WTC11 (cell line): ENCODE results near the gene CFAP77. TPM values are rescaled to one million over a fixed set of nuclear protein-coding genes. Genes with fewer than 3 reads are reported as not detected.

Experiments used
- ATAC-seq: fragments of 200-7000 bp; cut with Tn5 transposase; 2 replicates; pipeline ENCODE4 v1.10.0; 2021; ENCODE audit warnings: mild to moderate bottlenecking, moderate library complexity
- CTCF ChIA-PET: fragments of 300-600 bp; sonication (Branson Sonifier 250); formaldehyde crosslinking; loops from one replicate; lab custom pipeline; 2021; ENCODE audit warnings: antibody characterized with exemption; lab: Charles Lee
- POLR2A ChIA-PET: fragments of 350-600 bp; sonication (Branson Sonifier 250); formaldehyde crosslinking; loops from one replicate; lab custom pipeline; 2021; ENCODE audit warnings: antibody characterized with exemption; lab: Charles Lee
- DNase-seq: peaks from one replicate; pipeline ENCODE4 v3.0.0; 2021; ENCODE audit warnings: low spot score
- H3K27ac Mint-ChIP-seq: 2 replicates; pipeline ENCODE4 v1.8.0; 2021; ENCODE audit warnings: mixed read lengths
- H3K27me3 Mint-ChIP-seq: 2 replicates; pipeline ENCODE4 v1.8.0; 2021; ENCODE audit warnings: low read depth, mild to moderate bottlenecking, moderate library complexity, mixed read lengths
- H3K36me3 Mint-ChIP-seq: 2 replicates; pipeline ENCODE4 v1.8.0; 2021; ENCODE audit warnings: mixed read lengths
- H3K4me1 Mint-ChIP-seq: 2 replicates; pipeline ENCODE4 v1.8.0; 2022; ENCODE audit warnings: mixed read lengths
- H3K4me3 Mint-ChIP-seq: 2 replicates; pipeline ENCODE4 v1.8.0; 2021; ENCODE audit warnings: mild to moderate bottlenecking, moderate library complexity, mixed read lengths
- H3K9me3 Mint-ChIP-seq: 2 replicates; pipeline ENCODE4 v1.8.0; 2021; ENCODE audit warnings: mixed read lengths
- CBFB ChIP-seq: sonication (generic); formaldehyde crosslinking; IDR thresholded peaks from 2 replicates; pipeline ENCODE4 v1.8.1; 2022; ENCODE audit warnings: mild to moderate bottlenecking, low read depth, missing genetic modification reagents
- ELF4 ChIP-seq: sonication (generic); formaldehyde crosslinking; IDR thresholded peaks from 2 replicates; pipeline ENCODE4 v1.8.1; 2022; ENCODE audit warnings: low read depth, mild to moderate bottlenecking, moderate library complexity, missing genetic modification reagents
- FOXJ3 ChIP-seq: sonication (generic); formaldehyde crosslinking; IDR thresholded peaks from 2 replicates; pipeline ENCODE4 v1.9.0; 2021; ENCODE audit warnings: missing genetic modification reagents, mild to moderate bottlenecking, borderline replicate concordance
- FOXK1 ChIP-seq: sonication (generic); formaldehyde crosslinking; IDR thresholded peaks from 2 replicates; pipeline ENCODE4 v1.8.0; 2022; ENCODE audit warnings: mild to moderate bottlenecking, moderate library complexity, missing genetic modification reagents
- FOXP1 ChIP-seq: sonication (generic); formaldehyde crosslinking; IDR thresholded peaks from 2 replicates; pipeline ENCODE4 v1.8.0; 2022; ENCODE audit warnings: missing genetic modification reagents, mild to moderate bottlenecking, moderate library complexity, borderline replicate concordance
- GABPB1 ChIP-seq: sonication (generic); formaldehyde crosslinking; IDR thresholded peaks from 2 replicates; pipeline ENCODE4 v1.8.1; 2023; ENCODE audit warnings: mild to moderate bottlenecking, missing genetic modification reagents
- IRF2 ChIP-seq: sonication (generic); formaldehyde crosslinking; IDR thresholded peaks from 2 replicates; pipeline ENCODE4 v1.8.0; 2022; ENCODE audit warnings: low read depth, missing genetic modification reagents, borderline replicate concordance
- JUN ChIP-seq: sonication (generic); formaldehyde crosslinking; IDR thresholded peaks from 2 replicates; pipeline ENCODE4 v1.8.0; 2023; ENCODE audit warnings: mild to moderate bottlenecking, missing genetic modification reagents
- NR1H2 ChIP-seq: sonication (generic); formaldehyde crosslinking; IDR thresholded peaks from 2 replicates; pipeline ENCODE4 v1.9.0; 2021; ENCODE audit warnings: mild to moderate bottlenecking, moderate library complexity, missing genetic modification reagents
- OVOL2 ChIP-seq: fragments of 250-450 bp; sonication (Bioruptor Pico); IDR thresholded peaks from 2 replicates; pipeline ENCODE4 v1.9.0; 2021; ENCODE audit warnings: mild to moderate bottlenecking, borderline replicate concordance
- PRRX2 ChIP-seq: fragments of 250-450 bp; sonication (Bioruptor Pico); IDR thresholded peaks from 2 replicates; pipeline ENCODE4 v1.8.0; 2021; ENCODE audit warnings: mild to moderate bottlenecking
- SMAD3 ChIP-seq: sonication (generic); formaldehyde crosslinking; IDR thresholded peaks from 2 replicates; pipeline ENCODE4 v1.8.0; 2022; ENCODE audit warnings: missing genetic modification reagents, mild to moderate bottlenecking, borderline replicate concordance
- SMAD4 ChIP-seq: sonication (generic); formaldehyde crosslinking; IDR thresholded peaks from 2 replicates; pipeline ENCODE4 v1.8.0; 2022; ENCODE audit warnings: mild to moderate bottlenecking, missing genetic modification reagents
- TCF7 ChIP-seq: sonication (generic); formaldehyde crosslinking; IDR thresholded peaks from 2 replicates; pipeline ENCODE4 v1.8.0; 2022; ENCODE audit warnings: mild to moderate bottlenecking, low read depth, missing genetic modification reagents, moderate library complexity
- TEAD1 ChIP-seq: sonication (generic); formaldehyde crosslinking; IDR thresholded peaks from 2 replicates; pipeline ENCODE4 v1.8.0; 2022; ENCODE audit warnings: mild to moderate bottlenecking, missing genetic modification reagents
- ZNF396 ChIP-seq: fragments of 250-450 bp; sonication (Bioruptor Pico); IDR thresholded peaks from 2 replicates; pipeline ENCODE4 v1.8.0; 2021; ENCODE audit warnings: mild to moderate bottlenecking, moderate library complexity, borderline replicate concordance
- ZNF423 ChIP-seq: fragments of 250-450 bp; sonication (Bioruptor Pico); IDR thresholded peaks from 2 replicates; pipeline ENCODE4 v2.1.2; 2022; ENCODE audit warnings: mild to moderate bottlenecking, moderate library complexity
- total RNA-seq: library from RNA; stranded (reverse); gene quantifications from 3 replicates; pipeline ENCODE4 v1.2.3, GENCODE V29; 2021
- TF ChIP-seq, protein P1 (sequence below): sonication (generic); formaldehyde crosslinking; IDR thresholded peaks from 2 replicates; pipeline ENCODE4 v1.8.1; 2023; ENCODE audit warnings: mild to moderate bottlenecking, missing genetic modification reagents
- TF ChIP-seq, protein P2 (sequence below): sonication (generic); formaldehyde crosslinking; IDR thresholded peaks from 2 replicates; pipeline ENCODE4 v1.8.1; 2023; ENCODE audit warnings: mild to moderate bottlenecking, missing genetic modification reagents, moderate library complexity
- TF ChIP-seq, protein P3 (sequence below): fragments of 250-450 bp; sonication (Bioruptor Pico); conservative IDR thresholded peaks from 2 replicates; pipeline ENCODE4 v1.9.0; 2021; ENCODE audit warnings: mild to moderate bottlenecking
- TF ChIP-seq, protein P4 (sequence below): sonication (generic); formaldehyde crosslinking; IDR thresholded peaks from 2 replicates; pipeline ENCODE4 v1.8.1; 2022; ENCODE audit warnings: missing genetic modification reagents, borderline replicate concordance
- TF ChIP-seq, protein P5 (sequence below): sonication (generic); formaldehyde crosslinking; IDR thresholded peaks from 2 replicates; pipeline ENCODE4 v1.8.1; 2022; ENCODE audit warnings: mild to moderate bottlenecking, moderate library complexity, missing genetic modification reagents
- TF ChIP-seq, protein P6 (sequence below): sonication (generic); formaldehyde crosslinking; IDR thresholded peaks from 2 replicates; pipeline ENCODE4 v1.8.0; 2023; ENCODE audit warnings: missing genetic modification reagents
- TF ChIP-seq, protein P7 (sequence below): fragments of 250-450 bp; sonication (Bioruptor Pico); IDR thresholded peaks from 2 replicates; pipeline ENCODE4 v1.9.0; 2021; ENCODE audit warnings: mild to moderate bottlenecking

Gene CFAP77
- total RNA-seq, 1 experiment from 2014 or later = 1.2 TPM

DNA sequence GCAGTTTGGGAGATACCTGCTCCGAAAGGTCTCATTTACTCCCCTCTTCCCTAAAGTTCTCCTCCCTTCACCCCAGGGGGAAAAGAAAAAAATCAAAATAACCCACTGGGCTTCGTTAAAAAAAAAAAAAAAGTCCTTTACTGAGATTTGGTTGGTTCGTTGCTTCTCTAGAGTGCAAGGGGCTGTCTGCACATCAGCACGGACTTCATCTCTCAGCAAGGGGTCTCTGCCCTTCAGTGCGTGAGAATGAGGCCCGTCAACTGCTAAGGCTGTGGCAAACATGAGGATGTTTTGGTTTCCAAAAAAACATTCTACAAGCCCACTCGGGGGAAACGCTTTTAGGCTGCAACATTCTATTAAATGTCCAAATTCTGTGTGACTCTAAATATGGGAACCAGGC lies 182.4 kb downstream of the CFAP77 start:
- ChIA-PET POLR2A (no interaction called here), CTCF (interaction anchor here (0.6 to 1.4 kb wide), 3 partner anchors 13 to 245 kb away, joined by 3 to 4 read pairs (median 3); no protein-coding TSS in a partner anchor)
- Mint-ChIP-seq H3K9me3 (no peaks in the 10 kb centered on the region), H3K27ac (no peak overlapping the region), H3K4me1 (peaks cover 40% of the 10 kb centered on the region), H3K36me3 (peaks cover 19% of the 10 kb centered on the region), H3K27me3 (peaks cover 58% of the 10 kb centered on the region), H3K4me3 (peak overlapping the region; percentile 66)
- DNase-seq (no peak), ATAC-seq (no peak)
- no peak for TF ChIP-seq ZNF423 (CRISPR knock-in tag)
- TF ChIP-seq, protein P1, sequence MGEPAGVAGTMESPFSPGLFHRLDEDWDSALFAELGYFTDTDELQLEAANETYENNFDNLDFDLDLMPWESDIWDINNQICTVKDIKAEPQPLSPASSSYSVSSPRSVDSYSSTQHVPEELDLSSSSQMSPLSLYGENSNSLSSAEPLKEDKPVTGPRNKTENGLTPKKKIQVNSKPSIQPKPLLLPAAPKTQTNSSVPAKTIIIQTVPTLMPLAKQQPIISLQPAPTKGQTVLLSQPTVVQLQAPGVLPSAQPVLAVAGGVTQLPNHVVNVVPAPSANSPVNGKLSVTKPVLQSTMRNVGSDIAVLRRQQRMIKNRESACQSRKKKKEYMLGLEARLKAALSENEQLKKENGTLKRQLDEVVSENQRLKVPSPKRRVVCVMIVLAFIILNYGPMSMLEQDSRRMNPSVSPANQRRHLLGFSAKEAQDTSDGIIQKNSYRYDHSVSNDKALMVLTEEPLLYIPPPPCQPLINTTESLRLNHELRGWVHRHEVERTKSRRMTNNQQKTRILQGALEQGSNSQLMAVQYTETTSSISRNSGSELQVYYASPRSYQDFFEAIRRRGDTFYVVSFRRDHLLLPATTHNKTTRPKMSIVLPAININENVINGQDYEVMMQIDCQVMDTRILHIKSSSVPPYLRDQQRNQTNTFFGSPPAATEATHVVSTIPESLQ (CRISPR knock-in tag) = no peak
- TF ChIP-seq, protein P2, sequence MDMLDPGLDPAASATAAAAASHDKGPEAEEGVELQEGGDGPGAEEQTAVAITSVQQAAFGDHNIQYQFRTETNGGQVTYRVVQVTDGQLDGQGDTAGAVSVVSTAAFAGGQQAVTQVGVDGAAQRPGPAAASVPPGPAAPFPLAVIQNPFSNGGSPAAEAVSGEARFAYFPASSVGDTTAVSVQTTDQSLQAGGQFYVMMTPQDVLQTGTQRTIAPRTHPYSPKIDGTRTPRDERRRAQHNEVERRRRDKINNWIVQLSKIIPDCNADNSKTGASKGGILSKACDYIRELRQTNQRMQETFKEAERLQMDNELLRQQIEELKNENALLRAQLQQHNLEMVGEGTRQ = no peak
- no peak for TF ChIP-seq FOXJ3 (CRISPR knock-in tag)
- TF ChIP-seq FOXP1 (CRISPR knock-in tag) = no peak
- TF ChIP-seq GABPB1 (CRISPR knock-in tag) = no peak
- TF ChIP-seq, protein P3, sequence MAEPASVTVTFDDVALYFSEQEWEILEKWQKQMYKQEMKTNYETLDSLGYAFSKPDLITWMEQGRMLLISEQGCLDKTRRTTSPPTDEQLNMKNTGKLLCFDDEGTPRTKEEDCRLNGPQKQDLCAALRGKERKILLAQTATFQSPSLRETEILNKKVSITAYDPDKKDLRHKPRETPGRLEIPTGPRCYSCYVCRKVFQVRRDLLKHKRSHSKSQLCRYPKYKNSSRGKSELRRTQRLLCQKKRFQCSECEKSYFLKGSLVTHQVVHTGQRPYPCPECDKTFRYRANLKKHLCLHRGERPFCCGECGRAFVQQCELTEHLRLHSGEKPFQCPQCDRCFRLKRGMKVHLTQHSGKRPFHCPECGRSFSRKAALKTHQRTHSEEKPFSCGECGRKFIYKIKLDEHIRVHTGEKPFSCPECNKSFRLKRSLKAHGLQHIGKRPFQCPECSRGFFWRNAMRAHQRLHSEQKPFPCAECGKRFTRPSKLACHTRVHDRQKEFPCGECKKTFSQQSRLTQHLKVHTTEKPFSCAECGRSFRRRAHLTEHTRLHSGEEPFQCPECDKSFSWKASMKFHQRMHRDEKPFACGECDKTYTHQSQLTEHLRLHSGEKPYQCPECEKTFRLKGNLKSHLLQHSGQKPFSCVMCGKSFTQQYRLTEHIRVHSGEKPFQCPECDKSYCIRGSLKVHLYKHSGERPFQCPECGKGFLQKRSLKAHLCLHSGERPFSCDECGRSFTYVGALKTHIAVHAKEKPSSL (CRISPR knock-in tag) = no peak

DNA sequence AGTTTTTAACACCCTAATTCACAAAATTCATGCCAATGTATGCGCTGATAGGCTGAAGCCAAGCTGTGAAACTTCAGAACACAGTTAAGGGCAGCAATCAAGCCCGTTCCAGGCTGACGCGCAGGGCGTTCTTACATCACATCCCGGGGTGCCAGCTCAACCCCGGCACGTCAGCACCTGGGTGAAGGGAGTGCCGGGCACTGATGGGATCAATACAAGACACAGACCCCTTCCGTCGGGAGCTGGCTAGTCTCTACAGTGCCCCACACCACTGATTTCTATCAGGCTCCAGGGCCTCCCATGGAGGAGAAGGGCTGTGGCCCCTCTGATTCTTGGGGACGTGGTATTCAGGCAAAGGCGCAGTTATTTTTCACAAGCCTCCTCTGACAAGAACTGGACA lies 184.4 kb downstream of the CFAP77 start:
- POLR2A ChIA-PET = no interaction called here
- ATAC-seq (no peak), DNase-seq (no peak)
- CTCF ChIA-PET = no interaction called here
- peaks cover 31% of the 10 kb centered on the region for H3K4me1 Mint-ChIP-seq
- TF ChIP-seq, protein P4, sequence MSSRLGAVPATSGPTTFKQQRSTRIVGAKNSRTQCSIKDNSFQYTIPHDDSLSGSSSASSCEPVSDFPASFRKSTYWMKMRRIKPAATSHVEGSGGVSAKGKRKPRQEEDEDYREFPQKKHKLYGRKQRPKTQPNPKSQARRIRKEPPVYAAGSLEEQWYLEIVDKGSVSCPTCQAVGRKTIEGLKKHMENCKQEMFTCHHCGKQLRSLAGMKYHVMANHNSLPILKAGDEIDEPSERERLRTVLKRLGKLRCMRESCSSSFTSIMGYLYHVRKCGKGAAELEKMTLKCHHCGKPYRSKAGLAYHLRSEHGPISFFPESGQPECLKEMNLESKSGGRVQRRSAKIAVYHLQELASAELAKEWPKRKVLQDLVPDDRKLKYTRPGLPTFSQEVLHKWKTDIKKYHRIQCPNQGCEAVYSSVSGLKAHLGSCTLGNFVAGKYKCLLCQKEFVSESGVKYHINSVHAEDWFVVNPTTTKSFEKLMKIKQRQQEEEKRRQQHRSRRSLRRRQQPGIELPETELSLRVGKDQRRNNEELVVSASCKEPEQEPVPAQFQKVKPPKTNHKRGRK (CRISPR knock-in tag) = no peak
- TF ChIP-seq, protein P5, sequence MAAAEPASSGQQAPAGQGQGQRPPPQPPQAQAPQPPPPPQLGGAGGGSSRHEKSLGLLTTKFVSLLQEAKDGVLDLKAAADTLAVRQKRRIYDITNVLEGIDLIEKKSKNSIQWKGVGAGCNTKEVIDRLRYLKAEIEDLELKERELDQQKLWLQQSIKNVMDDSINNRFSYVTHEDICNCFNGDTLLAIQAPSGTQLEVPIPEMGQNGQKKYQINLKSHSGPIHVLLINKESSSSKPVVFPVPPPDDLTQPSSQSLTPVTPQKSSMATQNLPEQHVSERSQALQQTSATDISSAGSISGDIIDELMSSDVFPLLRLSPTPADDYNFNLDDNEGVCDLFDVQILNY (CRISPR knock-in tag) = no peak
- TF ChIP-seq CBFB (CRISPR knock-in tag) (no peak), OVOL2 (CRISPR knock-in tag) (no peak), JUN (CRISPR knock-in tag) (no peak), ELF4 (CRISPR knock-in tag) (no peak), IRF2 (CRISPR knock-in tag) (no peak), TCF7 (CRISPR knock-in tag) (no peak), NR1H2 (CRISPR knock-in tag) (no peak), FOXK1 (CRISPR knock-in tag) (no peak), PRRX2 (CRISPR knock-in tag) (no peak), ZNF423 (CRISPR knock-in tag) (no peak), SMAD3 (CRISPR knock-in tag) (no peak), GABPB1 (CRISPR knock-in tag) (no peak), SMAD4 (CRISPR knock-in tag) (no peak), ZNF396 (CRISPR knock-in tag) (no peak), TEAD1 (CRISPR knock-in tag) (no peak)
- TF ChIP-seq, protein P6, sequence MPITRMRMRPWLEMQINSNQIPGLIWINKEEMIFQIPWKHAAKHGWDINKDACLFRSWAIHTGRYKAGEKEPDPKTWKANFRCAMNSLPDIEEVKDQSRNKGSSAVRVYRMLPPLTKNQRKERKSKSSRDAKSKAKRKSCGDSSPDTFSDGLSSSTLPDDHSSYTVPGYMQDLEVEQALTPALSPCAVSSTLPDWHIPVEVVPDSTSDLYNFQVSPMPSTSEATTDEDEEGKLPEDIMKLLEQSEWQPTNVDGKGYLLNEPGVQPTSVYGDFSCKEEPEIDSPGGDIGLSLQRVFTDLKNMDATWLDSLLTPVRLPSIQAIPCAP = no peak
- TF ChIP-seq, protein P7, sequence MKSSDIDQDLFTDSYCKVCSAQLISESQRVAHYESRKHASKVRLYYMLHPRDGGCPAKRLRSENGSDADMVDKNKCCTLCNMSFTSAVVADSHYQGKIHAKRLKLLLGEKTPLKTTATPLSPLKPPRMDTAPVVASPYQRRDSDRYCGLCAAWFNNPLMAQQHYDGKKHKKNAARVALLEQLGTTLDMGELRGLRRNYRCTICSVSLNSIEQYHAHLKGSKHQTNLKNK (CRISPR knock-in tag) = no peak
- H3K9me3 Mint-ChIP-seq = no peaks in the 10 kb centered on the region
- no peak overlapping the region for H3K27ac Mint-ChIP-seq
- peaks cover 19% of the 10 kb centered on the region for H3K36me3 Mint-ChIP-seq
- H3K4me3 Mint-ChIP-seq = no peak overlapping the region
- H3K27me3 Mint-ChIP-seq = peaks cover 39% of the 10 kb centered on the region
